Activated naive CD8-positive, alpha-beta T cell treated with anti-CD3 and anti-CD28 coated beads for 36 hours (primary cell): ENCODE results near the gene GALNT6. TPM values are rescaled to one million over a fixed set of nuclear protein-coding genes. Genes with fewer than 3 reads are reported as not detected.
"Not testable (repeated sequence)": the region's sequence is repeated elsewhere in the genome, so short reads cannot be mapped to it uniquely, and the experiment has no call there.

Source experiments
- DNase-seq: peaks from one replicate; pipeline ENCODE4 v3.0.0; 2021
- H3K27ac Mint-ChIP-seq: one replicate; pipeline ENCODE4 v1.8.0; 2022; ENCODE audit warnings: mild to moderate bottlenecking, moderate library complexity, mixed read lengths
- H3K27me3 Mint-ChIP-seq: one replicate; pipeline ENCODE4 v1.8.0; 2022; ENCODE audit warnings: mild to moderate bottlenecking, mixed read lengths
- H3K36me3 Mint-ChIP-seq: one replicate; pipeline ENCODE4 v1.8.0; 2021; ENCODE audit warnings: mild to moderate bottlenecking, mixed read lengths
- H3K4me1 Mint-ChIP-seq: one replicate; pipeline ENCODE4 v1.8.0; 2021; ENCODE audit warnings: mixed read lengths
- H3K4me3 Mint-ChIP-seq: one replicate; pipeline ENCODE4 v1.8.0; 2022; ENCODE audit warnings: mild to moderate bottlenecking, moderate library complexity, mixed read lengths
- H3K9me3 Mint-ChIP-seq: one replicate; pipeline ENCODE4 v1.8.0; 2022; ENCODE audit warnings: mixed read lengths
- total RNA-seq, 2 experiments: library from RNA; stranded (reverse); gene quantifications; one replicate each; pipeline ENCODE4 v1.2.3, GENCODE V29; 2021

Gene GALNT6
- total RNA-seq, 2 experiments from 2014 or later: 19.0 to 19.9 TPM

- Mint-ChIP-seq H3K36me3 (peaks cover 41% of the 10 kb centered on the region), H3K4me1 (peaks cover 60% of the 10 kb centered on the region), H3K27ac (peak overlapping the region; percentile 78)
- H3K9me3 Mint-ChIP-seq, H3K27me3 Mint-ChIP-seq, DNase-seq, H3K4me3 Mint-ChIP-seq: not testable (repeated sequence)
These were observed 73.0 kb downstream of the GALNT6 start for GRCh38 chr12:51318057-51318806.

DNA sequence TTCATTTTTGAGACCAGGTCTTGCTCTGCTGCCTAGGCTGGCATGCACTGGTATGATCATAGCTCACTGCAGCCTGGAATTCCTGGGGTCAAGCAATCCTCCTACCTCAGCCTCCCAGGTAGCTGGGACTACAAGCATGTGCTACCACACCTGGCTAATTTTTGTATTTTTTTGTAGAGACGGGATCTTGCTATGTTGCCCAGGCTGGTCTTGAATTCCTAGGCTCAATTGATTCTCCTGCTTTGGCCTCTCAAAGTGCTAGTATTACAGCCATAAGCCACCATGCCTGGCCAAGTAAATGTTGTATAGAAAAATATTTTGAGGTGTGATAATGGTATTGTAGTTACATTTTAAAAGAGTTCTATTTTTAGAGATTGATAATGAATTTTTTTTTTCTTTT is 79.8 kb downstream of the GALNT6 start:
- H3K4me1 Mint-ChIP-seq: peaks cover 46% of the 10 kb centered on the region
- H3K27ac Mint-ChIP-seq: no peak overlapping the region
- peaks cover 37% of the 10 kb centered on the region for H3K36me3 Mint-ChIP-seq
- no peak for DNase-seq
- H3K4me3 Mint-ChIP-seq: no peak overlapping the region
- no peaks in the 10 kb centered on the region for H3K9me3 Mint-ChIP-seq
- H3K27me3 Mint-ChIP-seq: no peaks in the 10 kb centered on the region

GRCh38 chr12:51307655-51308593 is 83.3 kb downstream of the GALNT6 start:
- Mint-ChIP-seq H3K4me3 (no peak overlapping the region), H3K4me1 (peaks cover 47% of the 10 kb centered on the region), H3K27ac (peak overlapping the region; percentile 8), H3K9me3 (no peaks in the 10 kb centered on the region), H3K36me3 (peaks cover 38% of the 10 kb centered on the region), H3K27me3 (no peaks in the 10 kb centered on the region)
- no peak for DNase-seq

GRCh38 chr12:51306507-51306906 is 84.7 kb downstream of the GALNT6 start:
- H3K4me1 Mint-ChIP-seq: peaks cover 45% of the 10 kb centered on the region
- peaks cover 35% of the 10 kb centered on the region for H3K36me3 Mint-ChIP-seq
- H3K27ac Mint-ChIP-seq: no peak overlapping the region
- H3K4me3 Mint-ChIP-seq: no peak overlapping the region
- DNase-seq: no peak
- H3K27me3 Mint-ChIP-seq: no peaks in the 10 kb centered on the region
- H3K9me3 Mint-ChIP-seq: no peaks in the 10 kb centered on the region

Other genes with a start within 250 kb of the GALNT6 start
- gene TFCP2, start 218.3 kb downstream of the GALNT6 start, total RNA-seq: 10 to 100 TPM; 32.3 to 33.4 TPM
- 1 to 10 TPM; 6.5 to 6.9 TPM for gene POU6F1, start 173.3 kb downstream of the GALNT6 start, total RNA-seq
- gene DAZAP2, start 152.6 kb downstream of the GALNT6 start, total RNA-seq: 10 to 100 TPM; 94.2 to 95.4 TPM
- gene SMAGP, start 121.0 kb downstream of the GALNT6 start, total RNA-seq: 1 to 10 TPM in 1 of 2 experiments, under 1 TPM in 1; 0.64 to 1.3 TPM
- 10 to 100 TPM; 32.0 to 34.2 TPM for gene BIN2, start 67.2 kb downstream of the GALNT6 start, total RNA-seq
- not detected for gene CELA1, start 44.7 kb downstream of the GALNT6 start, total RNA-seq
- gene SLC4A8, start 33.4 kb upstream of the GALNT6 start, total RNA-seq: 1 to 10 TPM; 1.3 to 2.1 TPM
- under 1 TPM; 0.86 to 0.93 TPM for gene SCN8A, start 199.8 kb upstream of the GALNT6 start, total RNA-seq